Loucy (cell line): Measurements from ENCODE around the gene SCAMP2.

Experiments
- EZH2phosphoT487 ChIP-seq: fragments of 200-600 bp; IDR thresholded peaks from 2 replicates; pipeline ENCODE4 v1.6.1; 2018; ENCODE audit warnings: antibody characterized with exemption, mild to moderate bottlenecking, moderate library complexity, borderline replicate concordance
- TF ChIP-seq, protein P1 (sequence below): fragments of 200-600 bp; sonication (generic); conservative IDR thresholded peaks from 2 replicates; pipeline ENCODE4 v1.5.1; 2014; ENCODE audit warnings: mild to moderate bottlenecking, antibody characterized with exemption, low read length

DNA sequence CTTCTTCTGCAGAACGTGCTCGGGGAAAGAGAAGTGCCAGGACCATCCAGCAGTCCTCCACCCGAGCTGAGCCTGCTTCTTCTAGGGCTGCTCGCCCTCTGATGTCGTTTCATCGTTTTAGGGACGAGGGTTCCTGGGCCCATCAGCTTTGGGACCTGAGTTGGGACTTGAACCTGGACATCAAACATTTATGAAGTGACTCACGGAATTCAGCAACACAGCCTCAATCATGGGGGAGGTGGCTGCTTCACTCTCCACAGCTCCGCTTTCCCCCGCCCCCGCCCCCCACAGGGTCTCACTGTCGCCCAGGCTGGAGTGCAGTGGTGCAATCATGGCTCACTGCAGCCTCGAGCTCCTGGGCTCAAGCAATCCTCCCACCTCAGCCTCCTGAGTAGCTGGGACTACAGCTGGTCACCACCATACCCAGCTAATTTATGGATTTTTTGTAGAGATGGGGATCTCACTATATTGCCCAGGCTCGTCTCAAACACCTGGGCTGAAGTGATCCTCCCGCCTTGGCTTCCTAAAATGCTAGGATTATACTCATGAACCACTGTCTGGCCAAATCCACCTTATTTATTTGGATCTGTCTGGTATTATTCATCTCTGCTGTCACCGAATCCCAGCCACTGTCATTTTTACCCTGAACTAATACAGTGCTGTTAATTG is 725 bp upstream of the SCAMP2 start:
- TF ChIP-seq, protein P1, sequence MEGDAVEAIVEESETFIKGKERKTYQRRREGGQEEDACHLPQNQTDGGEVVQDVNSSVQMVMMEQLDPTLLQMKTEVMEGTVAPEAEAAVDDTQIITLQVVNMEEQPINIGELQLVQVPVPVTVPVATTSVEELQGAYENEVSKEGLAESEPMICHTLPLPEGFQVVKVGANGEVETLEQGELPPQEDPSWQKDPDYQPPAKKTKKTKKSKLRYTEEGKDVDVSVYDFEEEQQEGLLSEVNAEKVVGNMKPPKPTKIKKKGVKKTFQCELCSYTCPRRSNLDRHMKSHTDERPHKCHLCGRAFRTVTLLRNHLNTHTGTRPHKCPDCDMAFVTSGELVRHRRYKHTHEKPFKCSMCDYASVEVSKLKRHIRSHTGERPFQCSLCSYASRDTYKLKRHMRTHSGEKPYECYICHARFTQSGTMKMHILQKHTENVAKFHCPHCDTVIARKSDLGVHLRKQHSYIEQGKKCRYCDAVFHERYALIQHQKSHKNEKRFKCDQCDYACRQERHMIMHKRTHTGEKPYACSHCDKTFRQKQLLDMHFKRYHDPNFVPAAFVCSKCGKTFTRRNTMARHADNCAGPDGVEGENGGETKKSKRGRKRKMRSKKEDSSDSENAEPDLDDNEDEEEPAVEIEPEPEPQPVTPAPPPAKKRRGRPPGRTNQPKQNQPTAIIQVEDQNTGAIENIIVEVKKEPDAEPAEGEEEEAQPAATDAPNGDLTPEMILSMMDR, result no peak
- no peak for TF ChIP-seq EZH2phosphoT487
